Chondrocyte (in vitro differentiated cells): ENCODE data around the gene GPR37. TPM values are rescaled to one million over a fixed set of nuclear protein-coding genes. Genes with fewer than 3 reads are reported as not detected.

Source experiments
- DNase-seq: peaks from one replicate; pipeline ENCODE4 v3.0.0; 2021; ENCODE audit warnings: mixed read lengths, low spot score
- H3K27ac Mint-ChIP-seq: one replicate; pipeline ENCODE4 v1.8.0; 2021; ENCODE audit warnings: mild to moderate bottlenecking, moderate library complexity, mixed read lengths; ENCODE audit not compliant: unreplicated experiment
- H3K27me3 Mint-ChIP-seq: 2 replicates; pipeline ENCODE4 v1.8.0; 2021; ENCODE audit warnings: low read depth, mixed read lengths
- H3K36me3 Mint-ChIP-seq: 2 replicates; pipeline ENCODE4 v1.8.0; 2021; ENCODE audit warnings: low read depth, mixed read lengths
- H3K4me1 Mint-ChIP-seq: 2 replicates; pipeline ENCODE4 v1.8.0; 2021; ENCODE audit warnings: low read depth, mild to moderate bottlenecking, mixed read lengths
- H3K4me3 Mint-ChIP-seq: one replicate; pipeline ENCODE4 v1.8.0; 2021; ENCODE audit warnings: mild to moderate bottlenecking, moderate library complexity, mixed read lengths; ENCODE audit not compliant: unreplicated experiment
- H3K9me3 Mint-ChIP-seq: 2 replicates; pipeline ENCODE4 v1.8.0; 2021; ENCODE audit warnings: low read depth, mixed read lengths
- long read RNA-seq: library from polyadenylated mRNA; stranded (forward); transcript quantifications from one replicate; pipeline ENCODE4 v2.0.0, GENCODE V29; 2021
- total RNA-seq: library from RNA; stranded (reverse); gene quantifications from 3 replicates; pipeline ENCODE4 v1.2.1, GENCODE V29; 2021
- TF ChIP-seq, protein P1 (sequence below): fragments of 200-600 bp; sonication (generic); IDR thresholded peaks from 2 replicates; pipeline ENCODE4 v1.5.0; 2021; ENCODE audit warnings: antibody characterized with exemption, mild to moderate bottlenecking, moderate library complexity

Gene GPR37, protein sequence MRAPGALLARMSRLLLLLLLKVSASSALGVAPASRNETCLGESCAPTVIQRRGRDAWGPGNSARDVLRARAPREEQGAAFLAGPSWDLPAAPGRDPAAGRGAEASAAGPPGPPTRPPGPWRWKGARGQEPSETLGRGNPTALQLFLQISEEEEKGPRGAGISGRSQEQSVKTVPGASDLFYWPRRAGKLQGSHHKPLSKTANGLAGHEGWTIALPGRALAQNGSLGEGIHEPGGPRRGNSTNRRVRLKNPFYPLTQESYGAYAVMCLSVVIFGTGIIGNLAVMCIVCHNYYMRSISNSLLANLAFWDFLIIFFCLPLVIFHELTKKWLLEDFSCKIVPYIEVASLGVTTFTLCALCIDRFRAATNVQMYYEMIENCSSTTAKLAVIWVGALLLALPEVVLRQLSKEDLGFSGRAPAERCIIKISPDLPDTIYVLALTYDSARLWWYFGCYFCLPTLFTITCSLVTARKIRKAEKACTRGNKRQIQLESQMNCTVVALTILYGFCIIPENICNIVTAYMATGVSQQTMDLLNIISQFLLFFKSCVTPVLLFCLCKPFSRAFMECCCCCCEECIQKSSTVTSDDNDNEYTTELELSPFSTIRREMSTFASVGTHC
- total RNA-seq, result 1.6 to 3.2 TPM (median 2.2 TPM) in 3 replicates
- long read RNA-seq, partial matches to known transcripts, result 0 of 1 reads
- long read RNA-seq, other reads (novel, unspliced or antisense), result 0 of 1 reads

DNA sequence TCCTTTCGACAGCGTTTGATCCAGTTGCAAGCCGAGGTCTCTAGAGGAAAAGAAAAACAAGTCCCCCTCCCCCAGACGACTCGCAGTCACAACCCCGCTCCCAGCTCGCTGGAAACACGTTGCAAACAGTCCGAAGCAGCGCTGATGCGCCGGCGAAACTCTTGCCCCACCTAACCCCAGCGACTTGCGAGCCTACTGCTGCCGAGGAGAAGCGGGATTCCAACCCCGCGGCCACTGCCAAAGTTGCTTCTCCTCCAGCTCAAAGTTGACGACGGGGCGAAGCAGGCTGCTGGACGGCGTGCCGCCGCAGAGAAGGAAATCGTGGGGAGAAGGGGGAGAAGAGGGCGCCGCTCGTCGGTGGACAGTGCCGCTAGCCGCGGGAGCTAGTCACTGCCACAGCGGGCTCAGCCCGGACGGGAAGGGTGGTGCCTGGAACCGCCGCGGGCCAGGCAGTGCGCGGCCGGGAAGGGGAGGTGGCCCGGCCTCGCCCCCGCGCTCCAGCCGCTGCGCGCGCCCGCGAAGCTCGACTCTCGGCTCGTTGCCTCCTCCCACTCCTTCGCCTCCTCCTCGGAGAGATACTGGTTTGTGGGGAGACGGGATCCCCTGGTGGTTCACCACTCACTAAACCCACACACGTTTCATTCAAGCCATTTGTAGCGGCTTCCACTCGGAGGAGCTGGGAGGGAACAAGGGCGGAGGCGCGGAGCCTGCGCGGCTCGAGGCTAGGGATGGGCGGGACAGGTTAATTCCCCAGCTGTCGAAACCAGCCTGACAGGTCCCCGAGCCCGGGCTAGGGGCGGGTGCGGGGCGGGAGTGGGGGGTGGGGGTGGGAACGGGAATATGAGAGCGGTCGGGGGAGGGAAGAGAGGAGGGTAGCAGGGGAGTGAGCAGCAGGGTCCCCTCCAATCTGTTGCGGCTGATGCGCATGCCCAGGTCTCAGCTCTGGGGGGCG is at the start of gene GPR37:
TSS of gene GPR37 (minus strand) at position 392 of the 952 bp plus-strand sequence. CDS start 816 bp downstream, outside the sequence.
- DNase-seq, result peak; percentile 90
- Mint-ChIP-seq H3K27me3 (peaks cover 2% of the 10 kb centered on the region), H3K4me1 (peaks cover 20% of the 10 kb centered on the region), H3K27ac (no peak within 1 kb of the TSS), H3K9me3 (peaks cover 3% of the 10 kb centered on the region), H3K36me3 (no peaks in the 10 kb centered on the region), H3K4me3 (peak within 1 kb of the TSS; percentile 79)
- TF ChIP-seq, protein P1, sequence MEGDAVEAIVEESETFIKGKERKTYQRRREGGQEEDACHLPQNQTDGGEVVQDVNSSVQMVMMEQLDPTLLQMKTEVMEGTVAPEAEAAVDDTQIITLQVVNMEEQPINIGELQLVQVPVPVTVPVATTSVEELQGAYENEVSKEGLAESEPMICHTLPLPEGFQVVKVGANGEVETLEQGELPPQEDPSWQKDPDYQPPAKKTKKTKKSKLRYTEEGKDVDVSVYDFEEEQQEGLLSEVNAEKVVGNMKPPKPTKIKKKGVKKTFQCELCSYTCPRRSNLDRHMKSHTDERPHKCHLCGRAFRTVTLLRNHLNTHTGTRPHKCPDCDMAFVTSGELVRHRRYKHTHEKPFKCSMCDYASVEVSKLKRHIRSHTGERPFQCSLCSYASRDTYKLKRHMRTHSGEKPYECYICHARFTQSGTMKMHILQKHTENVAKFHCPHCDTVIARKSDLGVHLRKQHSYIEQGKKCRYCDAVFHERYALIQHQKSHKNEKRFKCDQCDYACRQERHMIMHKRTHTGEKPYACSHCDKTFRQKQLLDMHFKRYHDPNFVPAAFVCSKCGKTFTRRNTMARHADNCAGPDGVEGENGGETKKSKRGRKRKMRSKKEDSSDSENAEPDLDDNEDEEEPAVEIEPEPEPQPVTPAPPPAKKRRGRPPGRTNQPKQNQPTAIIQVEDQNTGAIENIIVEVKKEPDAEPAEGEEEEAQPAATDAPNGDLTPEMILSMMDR, result peak; percentile 72

DNA sequence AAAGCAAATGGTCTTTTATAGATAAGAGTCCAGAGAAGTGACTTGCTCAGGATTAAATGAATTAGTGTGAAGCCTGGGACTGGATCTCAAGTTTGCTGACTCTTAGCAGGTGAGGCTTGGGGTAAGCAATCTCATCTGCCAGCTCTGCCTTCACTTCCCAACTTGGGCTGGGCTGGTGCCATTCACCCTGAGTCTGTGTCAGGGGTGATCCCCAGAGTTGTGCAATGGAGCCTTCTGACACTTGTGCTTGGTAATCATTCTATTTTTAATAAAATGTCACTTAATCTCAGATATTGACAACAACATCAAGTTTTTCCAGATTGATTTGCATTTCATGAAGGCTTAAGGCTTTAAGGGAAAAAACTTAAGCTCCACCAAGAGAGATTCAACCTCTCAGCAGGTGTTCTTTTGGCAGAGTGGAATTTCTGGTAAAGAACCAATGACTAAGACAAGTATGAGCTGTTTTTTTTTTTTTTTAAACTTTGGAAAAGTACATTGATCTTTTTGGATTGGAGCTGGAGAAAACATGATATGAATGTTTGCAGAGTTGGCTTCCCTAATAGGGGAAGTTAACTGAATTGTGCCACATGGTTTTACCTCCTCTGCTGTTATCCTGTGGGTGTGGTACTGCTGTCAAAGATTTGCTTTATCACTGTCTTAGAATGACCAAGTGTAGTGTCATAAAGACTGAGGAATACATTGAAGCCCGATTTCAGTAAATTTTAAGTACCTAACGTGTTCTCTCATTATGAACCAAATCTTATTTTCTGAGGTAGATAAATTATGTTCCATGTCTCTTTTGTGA is 48.6 kb upstream of the GPR37 start:
- DNase-seq, result no peak
- no peaks in the 10 kb centered on the region for H3K4me1 Mint-ChIP-seq
- no peaks in the 10 kb centered on the region for H3K36me3 Mint-ChIP-seq
- H3K27me3 Mint-ChIP-seq, result no peaks in the 10 kb centered on the region
- H3K9me3 Mint-ChIP-seq, result peaks cover 2% of the 10 kb centered on the region
- no peak overlapping the region for H3K27ac Mint-ChIP-seq
- no peak overlapping the region for H3K4me3 Mint-ChIP-seq
- TF ChIP-seq, protein P1, result no peak

DNA sequence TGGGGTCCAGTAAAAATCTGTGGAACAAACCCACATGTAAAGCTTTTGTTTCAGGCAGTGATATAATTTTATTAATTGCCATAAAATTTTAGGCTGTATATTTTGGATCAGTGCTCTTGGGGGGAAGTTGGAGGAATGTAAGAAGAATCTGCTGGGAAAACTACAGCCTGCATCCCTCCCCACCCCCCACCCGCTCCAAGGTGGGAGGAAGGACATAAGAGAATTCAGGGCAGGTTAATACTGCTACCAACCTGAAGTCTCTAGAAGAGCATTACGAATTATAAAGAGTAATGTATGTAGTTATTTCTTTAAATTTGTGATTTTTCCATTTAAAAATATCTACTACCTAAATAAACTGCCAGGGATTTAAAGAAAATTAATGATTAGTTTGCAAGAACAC is 47.2 kb upstream of the GPR37 start:
- no peak for DNase-seq
- no peak overlapping the region for H3K4me3 Mint-ChIP-seq
- H3K36me3 Mint-ChIP-seq, result no peaks in the 10 kb centered on the region
- TF ChIP-seq, protein P1, result no peak
- no peaks in the 10 kb centered on the region for H3K27me3 Mint-ChIP-seq
- no peak overlapping the region for H3K27ac Mint-ChIP-seq
- no peaks in the 10 kb centered on the region for H3K4me1 Mint-ChIP-seq
- H3K9me3 Mint-ChIP-seq, result peaks cover 2% of the 10 kb centered on the region

DNA sequence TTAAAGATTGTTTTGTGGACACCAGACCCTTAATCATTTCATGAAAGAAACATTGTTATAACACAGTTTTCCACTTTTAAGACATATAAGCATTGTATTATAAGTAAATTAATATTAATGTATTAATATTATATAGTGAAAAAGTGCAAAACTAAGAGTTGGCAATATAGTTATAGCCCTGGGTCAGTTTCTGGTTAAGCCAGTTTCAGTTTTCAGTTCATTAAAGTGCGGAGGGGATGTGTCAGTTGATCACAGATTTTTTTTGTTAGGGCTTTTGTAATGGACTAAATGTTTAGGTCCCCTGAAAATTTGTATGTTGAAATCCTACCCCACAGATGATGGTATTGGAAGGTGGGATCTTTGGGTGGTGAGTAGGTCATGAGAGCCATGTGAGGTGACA is 45.7 kb upstream of the GPR37 start:
- Mint-ChIP-seq H3K27ac (no peak overlapping the region), H3K9me3 (no peaks in the 10 kb centered on the region), H3K27me3 (no peaks in the 10 kb centered on the region), H3K4me3 (no peak overlapping the region), H3K36me3 (no peaks in the 10 kb centered on the region), H3K4me1 (no peaks in the 10 kb centered on the region)
- DNase-seq, result no peak
- TF ChIP-seq, protein P1, result no peak
